AML-193 (cell line): ENCODE results near the gene OBSCN.

Experiments used
- DNase-seq, 2 experiments: peaks; one replicate each; lab custom pipeline; 2025; lab: John Stamatoyannopoulos, UW

OBSCN gene

GRCh38 chr1:228309326-228310067, 101.7 kb downstream of the OBSCN start:
- no peak for DNase-seq

- DNase-seq = no peak
These were observed 102.4 kb downstream of the OBSCN start for GRCh38 chr1:228310162-228310792.

DNA sequence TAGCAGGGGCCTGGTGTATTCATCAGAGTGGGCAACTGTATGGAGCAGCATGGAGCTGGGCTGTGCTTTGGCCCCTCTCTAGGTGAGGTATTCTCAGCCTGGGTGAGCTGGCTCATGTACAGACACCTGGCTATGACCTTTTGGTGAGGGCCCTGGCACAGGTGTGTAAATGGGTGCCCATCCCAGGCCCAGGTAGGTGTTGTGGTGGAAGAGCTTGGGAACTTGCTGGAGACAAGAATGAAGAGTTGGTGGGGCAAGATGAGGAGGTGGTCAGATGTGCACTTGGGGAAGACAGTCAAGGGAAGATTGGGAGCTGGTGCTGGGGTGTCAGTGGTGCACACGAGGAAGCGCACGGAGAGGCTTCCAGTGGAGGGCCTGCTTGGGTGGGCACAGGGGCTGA, 103.2 kb downstream of the OBSCN start:
- no peak for DNase-seq

DNA sequence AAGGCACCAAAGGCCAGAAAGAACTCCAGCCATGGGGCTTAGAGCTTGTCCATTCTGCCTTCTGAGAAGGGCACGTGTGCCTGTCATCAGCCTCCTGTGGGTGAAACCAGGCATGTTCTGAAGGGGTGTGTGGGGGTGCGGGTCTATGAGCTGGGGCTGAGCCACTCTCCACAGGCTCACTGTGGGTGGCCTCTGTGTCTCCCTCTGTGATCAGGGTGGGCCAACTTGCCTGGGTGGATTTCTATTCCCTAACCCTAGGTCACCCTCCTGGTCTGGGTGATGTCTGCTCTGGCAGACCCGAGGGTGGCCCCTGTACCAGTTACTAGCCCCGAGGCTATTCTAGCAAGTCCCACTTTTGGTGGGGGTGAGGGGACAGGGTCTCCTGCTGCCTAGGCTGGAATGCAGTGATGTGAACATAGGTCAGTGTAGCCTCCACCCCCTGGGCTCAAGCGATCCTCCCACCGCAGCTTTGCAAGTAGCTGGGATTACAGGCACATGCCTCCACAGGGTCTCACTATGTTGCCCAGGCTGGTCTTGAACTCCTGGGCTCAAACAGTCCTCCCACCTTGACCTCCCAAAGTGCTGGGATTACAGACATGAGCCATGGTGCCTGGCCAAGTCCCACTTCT, 104.4 kb downstream of the OBSCN start:
- DNase-seq = no peak

- DNase-seq = no peak
These were observed 105.9 kb downstream of the OBSCN start for GRCh38 chr1:228313536-228314277.

DNA sequence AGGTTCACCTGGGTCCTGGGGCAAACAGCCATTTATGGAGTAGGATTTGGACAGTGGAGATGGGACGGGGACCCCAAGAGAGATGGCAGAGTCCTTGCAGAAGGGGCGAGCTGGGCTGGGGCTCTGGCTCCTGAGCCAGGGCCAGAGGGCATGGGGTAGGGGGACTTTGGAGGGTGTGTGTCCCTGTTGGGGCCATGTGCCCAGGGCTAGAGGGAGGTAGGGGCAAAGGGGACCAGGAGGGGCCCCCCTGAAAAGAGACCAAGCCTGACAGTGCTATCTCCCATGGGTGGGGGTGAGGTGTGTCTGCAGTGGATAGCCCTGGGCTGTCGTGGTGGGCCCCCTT, 106.4 kb downstream of the OBSCN start:
- no peak for DNase-seq

DNA sequence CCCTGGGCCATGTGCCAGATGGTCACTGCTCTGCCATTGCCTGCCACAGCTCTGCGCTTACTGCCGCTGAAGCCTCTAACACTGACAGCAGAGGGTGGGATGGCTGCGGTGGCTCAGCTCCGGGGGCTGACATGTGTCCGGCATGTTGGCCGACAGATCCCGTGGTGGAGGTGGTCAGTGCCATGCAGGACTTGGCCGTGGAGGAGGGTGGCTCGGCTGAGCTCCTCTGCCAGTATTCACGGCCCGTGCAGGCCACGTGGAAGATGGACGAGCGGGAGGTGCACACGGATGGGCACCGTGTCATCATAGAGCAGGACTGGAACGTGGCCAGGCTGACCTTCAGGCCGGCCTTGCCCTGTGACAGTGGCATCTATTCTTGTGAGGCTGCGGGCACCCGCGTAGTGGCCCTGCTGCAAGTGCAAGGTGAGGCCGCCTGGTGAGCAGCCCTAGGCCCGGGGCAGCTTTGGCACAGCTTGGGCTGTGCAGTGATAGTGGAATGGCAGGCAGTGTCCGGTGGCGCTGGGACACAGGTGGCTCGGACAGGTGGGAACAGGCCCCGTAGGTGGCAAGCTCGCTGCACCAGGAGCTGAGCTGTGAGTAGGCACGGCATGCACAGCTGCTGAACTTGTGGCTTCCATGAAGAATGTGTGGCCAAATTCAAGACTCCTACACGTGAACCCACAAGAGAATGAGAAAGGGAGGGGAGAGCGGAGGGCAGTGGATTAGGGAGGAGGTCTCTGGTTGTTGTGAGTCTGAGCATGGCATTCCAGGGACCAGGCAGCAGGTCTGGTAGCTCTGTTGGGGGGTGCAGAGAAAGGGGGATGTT, 107.0 kb downstream of the OBSCN start:
- no peak for DNase-seq

DNA sequence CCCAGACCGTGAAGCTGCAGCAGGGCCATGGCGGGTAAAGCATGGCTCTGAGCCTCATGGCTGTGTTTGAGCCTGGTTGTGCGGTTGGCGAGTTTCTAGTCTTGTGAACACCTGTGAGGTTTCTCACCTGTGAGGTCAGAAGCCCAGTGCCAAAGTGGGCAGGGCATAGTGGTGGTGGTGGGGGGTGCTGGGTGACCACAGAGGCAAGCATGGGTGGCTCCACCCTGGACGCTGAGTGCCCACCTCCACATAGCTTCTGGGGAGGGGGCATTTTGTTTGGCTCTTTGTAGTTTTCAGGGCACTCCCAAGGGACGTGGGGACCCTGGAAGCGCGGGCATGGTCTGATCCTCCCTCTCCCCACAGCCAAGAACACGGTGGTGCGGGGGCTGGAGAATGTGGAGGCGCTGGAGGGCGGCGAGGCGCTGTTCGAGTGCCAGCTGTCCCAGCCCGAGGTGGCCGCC, 107.7 kb downstream of the OBSCN start:
- no peak for DNase-seq

DNA sequence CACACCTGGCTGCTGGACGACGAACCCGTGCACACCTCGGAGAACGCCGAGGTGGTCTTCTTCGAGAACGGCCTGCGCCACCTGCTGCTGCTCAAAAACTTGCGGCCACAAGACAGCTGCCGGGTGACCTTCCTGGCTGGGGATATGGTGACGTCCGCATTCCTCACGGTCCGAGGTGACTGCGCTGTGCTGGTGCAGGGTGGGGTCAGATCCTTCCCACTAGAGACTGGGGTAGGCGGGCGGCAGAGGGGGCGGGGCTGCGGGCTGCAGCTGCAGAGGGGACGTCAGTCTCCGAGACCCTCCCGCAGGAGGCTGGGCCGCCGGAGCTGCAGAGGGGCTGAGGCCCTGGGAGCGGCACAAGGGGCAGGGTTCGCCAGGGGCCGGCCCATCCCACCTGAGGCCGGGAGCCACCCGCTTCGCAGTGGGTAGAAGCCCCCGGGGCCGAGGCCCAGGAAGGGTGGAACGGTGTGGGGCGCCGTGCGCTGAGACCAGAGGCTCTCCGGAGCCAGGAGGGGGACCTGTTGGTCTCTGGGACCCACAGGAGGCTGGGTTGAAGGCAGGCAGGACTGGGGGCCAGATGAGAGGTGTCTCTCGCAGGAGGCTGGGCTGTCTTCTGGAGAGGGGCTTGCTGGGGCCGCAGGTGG, 108.2 kb downstream of the OBSCN start:
- DNase-seq = no peak

- DNase-seq = no peak
These were observed 108.9 kb downstream of the OBSCN start for GRCh38 chr1:228316589-228317387.

DNA sequence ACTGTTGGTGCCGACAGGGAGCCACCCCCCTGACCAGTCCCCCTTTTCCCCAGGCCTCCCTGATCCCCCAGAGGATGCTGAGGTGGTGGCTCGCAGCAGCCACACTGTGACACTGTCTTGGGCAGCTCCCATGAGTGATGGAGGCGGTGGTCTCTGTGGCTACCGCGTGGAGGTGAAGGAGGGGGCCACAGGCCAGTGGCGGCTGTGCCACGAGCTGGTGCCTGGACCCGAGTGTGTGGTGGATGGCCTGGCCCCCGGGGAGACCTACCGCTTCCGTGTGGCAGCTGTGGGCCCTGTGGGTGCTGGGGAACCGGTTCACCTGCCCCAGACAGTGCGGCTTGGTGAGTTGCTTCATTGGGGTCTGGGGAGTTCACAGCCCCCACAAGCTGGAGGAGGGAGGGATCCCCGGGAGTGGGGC, 109.6 kb downstream of the OBSCN start:
- no peak for DNase-seq

DNA sequence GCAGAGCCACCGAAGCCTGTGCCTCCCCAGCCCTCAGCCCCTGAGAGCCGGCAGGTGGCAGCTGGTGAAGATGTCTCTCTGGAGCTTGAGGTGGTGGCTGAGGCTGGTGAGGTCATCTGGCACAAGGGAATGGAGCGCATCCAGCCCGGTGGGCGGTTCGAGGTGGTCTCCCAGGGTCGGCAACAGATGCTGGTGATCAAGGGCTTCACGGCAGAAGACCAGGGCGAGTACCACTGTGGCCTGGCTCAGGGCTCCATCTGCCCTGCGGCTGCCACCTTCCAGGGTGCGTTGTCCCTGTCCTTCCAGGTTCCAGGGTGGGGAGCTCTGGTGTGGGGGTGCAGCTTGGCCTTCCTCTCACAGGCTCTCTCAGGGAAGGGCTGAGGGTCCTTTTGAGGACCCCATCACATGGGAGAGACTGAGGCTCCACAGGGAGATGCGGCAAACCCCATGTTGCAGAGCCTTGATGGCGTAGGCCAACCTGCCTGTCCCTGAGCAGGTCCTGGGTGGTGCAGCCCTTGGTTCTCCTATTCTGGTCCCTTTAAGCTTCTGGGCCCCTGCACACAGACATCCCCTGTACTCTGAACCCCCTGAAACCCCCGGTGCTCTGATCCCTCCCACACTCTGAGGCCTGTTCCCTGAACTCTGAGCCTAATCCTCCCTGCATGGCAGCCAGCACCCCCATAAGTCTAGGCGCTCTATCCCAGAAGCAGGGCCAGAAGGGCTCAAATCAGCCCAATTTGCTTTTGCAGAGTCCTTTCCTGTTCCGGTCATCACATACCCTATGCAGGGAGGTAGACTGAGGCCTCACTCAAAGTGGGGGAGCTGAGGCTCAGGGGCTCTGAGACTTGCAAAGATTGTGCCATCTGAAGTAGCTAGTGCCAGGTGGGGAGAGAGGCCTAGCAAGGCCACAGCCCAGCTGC, 110.3 kb downstream of the OBSCN start:
- DNase-seq = no peak

DNA sequence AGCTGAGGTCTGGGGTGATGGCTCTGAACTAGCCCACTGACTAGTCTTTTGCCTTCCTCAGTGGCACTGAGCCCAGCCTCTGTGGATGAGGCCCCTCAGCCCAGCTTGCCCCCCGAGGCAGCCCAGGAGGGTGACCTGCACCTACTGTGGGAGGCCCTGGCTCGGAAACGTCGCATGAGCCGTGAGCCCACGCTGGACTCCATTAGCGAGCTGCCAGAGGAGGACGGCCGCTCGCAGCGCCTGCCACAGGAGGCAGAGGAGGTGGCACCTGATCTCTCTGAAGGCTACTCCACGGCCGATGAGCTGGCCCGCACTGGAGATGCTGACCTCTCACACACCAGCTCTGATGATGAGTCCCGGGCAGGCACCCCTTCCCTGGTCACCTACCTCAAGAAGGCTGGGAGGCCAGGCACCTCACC, 111.0 kb downstream of the OBSCN start:
- no peak for DNase-seq

DNA sequence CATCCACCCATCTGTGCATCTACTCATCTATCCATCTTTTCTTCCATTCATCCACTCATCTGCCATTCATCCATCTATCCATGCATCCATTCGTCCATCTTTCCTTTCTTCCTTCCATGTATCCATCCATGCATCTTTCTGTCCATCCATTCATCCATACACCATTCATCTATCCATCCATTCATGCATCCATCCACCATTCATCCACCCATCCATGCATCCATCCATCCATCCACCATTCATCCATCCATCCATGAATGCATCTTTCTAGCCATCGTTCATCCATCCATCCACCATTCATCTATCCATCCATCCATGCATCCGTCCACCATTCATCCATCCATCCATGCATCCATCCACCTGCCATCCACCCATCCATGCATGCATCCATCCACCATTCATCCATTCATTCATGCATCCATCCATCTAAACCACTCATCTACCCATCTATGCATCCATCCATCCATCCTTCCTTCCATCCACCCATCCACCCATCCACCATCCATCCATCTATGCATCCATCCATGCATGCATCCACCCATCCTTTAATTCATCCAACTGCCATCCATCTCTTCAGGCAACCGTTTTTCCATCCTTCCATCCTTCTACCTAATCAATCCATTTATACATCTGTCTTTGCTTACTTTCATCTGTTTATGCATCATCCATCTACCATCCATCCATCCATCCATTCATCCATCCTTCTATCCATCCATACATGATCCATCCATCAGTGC, 111.7 kb downstream of the OBSCN start:
- no peak for DNase-seq

- no peak for DNase-seq
These were observed 112.5 kb downstream of the OBSCN start for GRCh38 chr1:228320394-228320793.

- no peak for DNase-seq
These were observed 113.6 kb downstream of the OBSCN start for GRCh38 chr1:228321435-228321834.

DNA sequence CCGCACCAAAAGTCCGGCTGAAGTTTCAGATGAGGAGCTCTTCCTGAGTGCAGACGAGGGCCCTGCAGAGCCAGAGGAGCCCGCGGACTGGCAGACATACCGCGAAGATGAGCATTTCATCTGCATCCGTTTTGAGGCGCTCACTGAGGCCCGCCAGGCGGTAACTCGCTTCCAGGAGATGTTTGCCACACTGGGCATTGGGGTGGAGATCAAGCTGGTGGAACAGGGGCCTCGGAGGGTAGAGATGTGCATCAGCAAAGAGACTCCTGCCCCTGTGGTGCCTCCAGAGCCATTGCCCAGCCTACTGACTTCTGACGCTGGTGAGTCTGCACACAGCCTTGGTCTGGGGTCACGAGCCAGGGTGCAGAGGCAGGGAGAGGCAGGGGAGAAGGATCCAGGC, 114.1 kb downstream of the OBSCN start:
- DNase-seq = no peak

DNA sequence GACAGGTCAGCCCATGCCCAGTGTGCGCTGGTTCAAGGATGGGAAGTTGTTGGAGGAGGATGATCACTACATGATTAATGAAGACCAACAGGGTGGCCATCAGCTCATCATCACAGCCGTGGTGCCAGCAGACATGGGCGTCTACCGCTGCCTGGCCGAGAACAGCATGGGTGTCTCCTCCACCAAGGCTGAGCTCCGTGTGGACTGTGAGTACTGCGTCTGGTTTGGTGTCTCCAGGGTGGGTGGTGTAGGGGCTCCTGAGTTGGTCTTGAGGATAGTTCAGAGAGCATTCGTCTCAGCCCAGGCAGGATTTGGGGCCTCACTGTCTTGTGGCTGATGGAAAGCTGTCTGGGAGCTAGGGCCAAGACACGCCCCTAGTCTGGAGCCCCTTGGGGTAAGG, 115.6 kb downstream of the OBSCN start:
- DNase-seq = no peak

- no peak for DNase-seq
These were observed 117.4 kb downstream of the OBSCN start for GRCh38 chr1:228325267-228325666.
